Measurements from ENCODE around the gene SPECC1L. TPM values are rescaled to one million over a fixed set of nuclear protein-coding genes. Genes with fewer than 3 reads are reported as not detected.

The SPECC1L gene
- total RNA-seq, 2 donors from 2014 or later = 59.4 to 61.8 TPM

DNA sequence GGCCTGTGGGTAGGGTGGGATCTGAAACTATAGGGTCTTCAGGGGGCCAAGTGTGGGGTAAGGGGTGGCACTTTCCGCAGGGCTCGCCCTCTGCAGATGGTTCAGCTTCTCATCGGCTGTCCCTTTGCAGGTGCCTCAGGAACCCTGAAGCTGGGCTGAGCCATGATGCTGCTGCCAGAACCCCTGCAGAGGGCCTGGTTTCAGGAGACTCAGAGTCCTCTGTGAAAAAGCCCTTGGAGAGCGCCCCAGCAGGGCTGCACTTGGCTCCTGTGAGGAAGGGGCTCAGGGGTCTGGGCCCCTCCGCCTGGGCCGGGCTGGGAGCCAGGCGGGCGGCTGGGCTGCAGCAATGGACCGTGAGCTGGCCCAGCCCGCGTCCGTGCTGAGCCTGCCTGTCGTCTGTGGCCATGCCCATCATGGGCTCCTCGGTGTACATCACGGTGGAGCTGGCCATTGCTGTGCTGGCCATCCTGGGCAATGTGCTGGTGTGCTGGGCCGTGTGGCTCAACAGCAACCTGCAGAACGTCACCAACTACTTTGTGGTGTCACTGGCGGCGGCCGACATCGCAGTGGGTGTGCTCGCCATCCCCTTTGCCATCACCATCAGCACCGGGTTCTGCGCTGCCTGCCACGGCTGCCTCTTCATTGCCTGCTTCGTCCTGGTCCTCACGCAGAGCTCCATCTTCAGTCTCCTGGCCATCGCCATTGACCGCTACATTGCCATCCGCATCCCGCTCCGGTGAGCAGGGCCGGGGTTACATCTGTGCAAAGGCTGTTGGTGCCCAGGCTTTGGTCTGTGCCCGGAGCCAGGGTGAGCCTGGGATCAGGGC lies 162.6 kb downstream of the SPECC1L start:
- peaks cover 97% of the 10 kb centered on the region for H3K4me1 Mint-ChIP-seq (ENCODE audit: low read depth)
- DNase-seq (no peak), ATAC-seq (replicated peaks in 1 of 2) (no peak)
- peak overlapping the region; percentile 80 to 88 for H3K4me3 Mint-ChIP-seq
- H3K9me3 Mint-ChIP-seq = no peaks in the 10 kb centered on the region
- H3K27me3 Mint-ChIP-seq (ENCODE audit: low read depth) = no peaks in the 10 kb centered on the region
- peaks cover 5 to 11% of the 10 kb centered on the region in 2 donors for H3K36me3 Mint-ChIP-seq (ENCODE audit: insufficient read depth in 2 of 2)
- peak overlapping the region; percentile 38 for H3K27ac Mint-ChIP-seq

DNA sequence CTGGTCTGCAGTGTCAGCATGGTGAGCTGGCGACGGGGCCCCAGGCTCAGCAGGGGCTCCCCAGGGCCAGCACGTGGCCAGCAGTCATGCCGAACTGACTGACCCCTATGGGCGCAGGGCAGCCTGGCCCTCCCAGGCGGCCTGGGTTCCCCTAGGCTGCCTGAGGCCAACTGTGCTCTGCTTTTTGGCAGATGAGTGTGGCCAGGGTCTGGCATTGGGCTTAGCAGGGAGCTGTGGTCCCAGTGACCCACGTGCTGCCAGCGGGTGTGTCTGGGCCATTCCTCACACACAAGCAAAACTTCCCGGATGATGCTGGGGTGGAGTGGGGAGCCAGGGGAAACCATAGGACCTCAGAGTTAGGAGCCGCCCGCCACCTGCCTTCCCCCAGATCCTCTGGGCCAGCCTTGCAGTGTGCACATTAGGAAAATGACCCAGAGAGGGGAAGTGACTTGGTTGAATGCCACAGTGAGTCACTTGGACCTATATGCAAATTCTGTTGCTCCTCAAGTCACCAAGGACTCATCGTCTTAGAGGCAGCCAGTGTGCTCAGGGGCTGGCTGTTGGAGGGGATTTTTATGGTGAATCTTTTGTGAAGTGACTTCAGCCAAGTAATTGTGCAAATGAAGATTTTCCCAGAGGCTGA lies 163.3 kb downstream of the SPECC1L start:
- H3K4me3 Mint-ChIP-seq = peak overlapping the region; percentile 80 to 88
- peaks cover 91% of the 10 kb centered on the region for H3K4me1 Mint-ChIP-seq (ENCODE audit: low read depth)
- H3K36me3 Mint-ChIP-seq (ENCODE audit: insufficient read depth in 2 of 2) = peaks cover 1 to 11% of the 10 kb centered on the region in 2 donors
- DNase-seq (no peak), ATAC-seq (replicated peaks in 1 of 2) (peak; percentile 80 to 82)
- no peaks in the 10 kb centered on the region for H3K9me3 Mint-ChIP-seq
- H3K27me3 Mint-ChIP-seq (ENCODE audit: low read depth) = no peaks in the 10 kb centered on the region
- peak overlapping the region; percentile 94 for H3K27ac Mint-ChIP-seq

DNA sequence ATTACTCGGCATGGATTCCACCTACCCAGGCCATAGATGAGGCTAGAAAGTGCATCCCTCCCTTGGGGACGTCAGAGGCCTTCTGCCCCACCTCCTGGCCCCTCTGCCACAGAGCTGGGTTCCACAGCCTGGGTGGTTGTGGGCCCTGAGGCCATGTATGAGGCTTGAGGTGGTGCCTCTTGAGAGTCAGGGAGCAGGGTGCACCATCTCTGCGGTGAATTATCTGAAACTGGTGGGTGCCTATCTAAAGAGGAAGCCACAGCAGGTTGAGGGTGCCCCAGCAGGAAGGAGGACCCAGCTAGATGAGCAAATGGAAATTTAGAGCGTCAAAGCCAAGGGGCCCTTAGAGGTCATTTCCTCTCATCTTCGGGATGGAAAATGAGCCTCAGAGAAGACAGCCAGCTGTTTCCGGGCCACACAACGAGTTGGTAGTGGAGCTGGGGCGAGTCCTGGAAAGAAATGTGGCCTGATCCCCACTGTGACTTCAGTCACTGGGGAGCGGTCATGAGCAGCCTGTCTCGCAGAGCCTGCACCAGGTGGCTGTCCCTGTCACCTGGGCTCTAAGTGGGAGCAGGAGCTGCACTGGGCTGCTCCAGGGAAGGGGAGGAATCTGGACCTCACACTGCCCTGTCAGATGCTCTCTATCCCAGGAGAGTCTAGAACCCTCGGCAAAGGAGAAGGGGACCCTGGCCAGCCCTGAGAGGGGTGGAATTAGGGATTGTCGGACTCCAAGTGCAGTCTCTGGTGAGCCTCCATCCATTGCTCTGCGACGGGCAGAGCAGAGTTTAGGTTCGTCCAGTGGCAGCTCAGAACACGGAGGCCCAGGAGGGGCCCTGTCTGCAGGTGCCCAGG lies 164.1 kb downstream of the SPECC1L start:
- Mint-ChIP-seq H3K4me1 (ENCODE audit: low read depth) (peaks cover 89% of the 10 kb centered on the region), H3K27me3 (ENCODE audit: low read depth) (no peaks in the 10 kb centered on the region), H3K27ac (peak overlapping the region; percentile 94), H3K36me3 (ENCODE audit: insufficient read depth in 2 of 2) (peaks cover 1 to 11% of the 10 kb centered on the region in 2 donors), H3K4me3 (peak overlapping the region; percentile 80 to 88), H3K9me3 (no peaks in the 10 kb centered on the region)
- ATAC-seq (replicated peaks in 1 of 2) (peak; percentile 81 to 84), DNase-seq (peak; percentile 81 to 82)

DNA sequence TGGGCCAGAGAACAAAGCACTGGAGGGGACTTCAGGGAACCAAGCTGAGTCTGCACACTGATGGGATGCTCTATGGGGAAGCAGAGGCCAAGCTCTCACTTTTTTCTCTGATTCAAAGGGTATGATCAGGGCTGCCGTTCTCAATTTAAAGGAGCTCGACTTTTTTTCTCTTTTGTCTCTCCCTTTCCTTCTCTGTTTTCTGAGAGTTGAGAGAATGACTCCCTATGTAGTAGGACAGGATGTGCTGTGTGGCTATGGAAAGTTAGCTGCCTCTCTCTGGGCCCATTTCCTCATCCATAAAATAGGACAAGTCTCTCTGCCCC lies 164.7 kb downstream of the SPECC1L start:
- DNase-seq (no peak), ATAC-seq (replicated peaks in 1 of 2) (no peak)
- Mint-ChIP-seq H3K27me3 (ENCODE audit: low read depth) (no peaks in the 10 kb centered on the region), H3K4me3 (peak overlapping the region; percentile 80 to 88), H3K4me1 (ENCODE audit: low read depth) (peaks cover 83% of the 10 kb centered on the region), H3K36me3 (ENCODE audit: insufficient read depth in 2 of 2) (peaks cover 1 to 11% of the 10 kb centered on the region in 2 donors), H3K27ac (peak overlapping the region; percentile 94), H3K9me3 (no peaks in the 10 kb centered on the region)

DNA sequence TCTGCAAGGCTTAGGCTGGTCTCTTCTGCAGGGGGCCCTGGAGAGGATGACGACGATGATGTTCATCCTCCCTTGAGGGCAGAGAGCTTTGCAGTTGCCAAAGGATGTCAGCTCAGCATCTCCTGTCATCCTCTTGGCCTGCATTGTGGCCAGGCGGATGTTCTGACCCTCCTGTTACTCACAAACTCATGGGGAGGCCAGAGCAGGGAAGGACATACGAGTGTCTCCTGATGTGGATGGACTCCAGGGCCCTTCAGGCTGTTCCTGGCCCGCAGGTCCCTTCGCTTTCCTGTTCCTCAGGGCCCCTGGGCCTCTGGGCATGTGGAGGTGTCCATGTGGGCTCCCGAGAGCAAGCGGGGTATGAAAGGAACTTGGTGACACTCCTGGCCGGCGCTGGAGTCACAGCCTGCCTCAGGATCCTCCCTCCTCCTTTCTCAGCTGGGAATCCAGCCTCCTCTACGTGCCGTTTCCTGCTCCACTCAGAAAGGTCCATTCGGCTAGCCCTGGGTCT lies 165.3 kb downstream of the SPECC1L start:
- peak overlapping the region; percentile 94 for H3K27ac Mint-ChIP-seq
- ATAC-seq (replicated peaks in 1 of 2) (no peak), DNase-seq (no peak)
- H3K4me3 Mint-ChIP-seq = peak overlapping the region; percentile 48 to 88
- H3K36me3 Mint-ChIP-seq (ENCODE audit: insufficient read depth in 2 of 2) = peaks cover 1 to 12% of the 10 kb centered on the region in 2 donors
- no peaks in the 10 kb centered on the region for H3K9me3 Mint-ChIP-seq
- H3K27me3 Mint-ChIP-seq (ENCODE audit: low read depth) = no peaks in the 10 kb centered on the region
- H3K4me1 Mint-ChIP-seq (ENCODE audit: low read depth) = peaks cover 83% of the 10 kb centered on the region

DNA sequence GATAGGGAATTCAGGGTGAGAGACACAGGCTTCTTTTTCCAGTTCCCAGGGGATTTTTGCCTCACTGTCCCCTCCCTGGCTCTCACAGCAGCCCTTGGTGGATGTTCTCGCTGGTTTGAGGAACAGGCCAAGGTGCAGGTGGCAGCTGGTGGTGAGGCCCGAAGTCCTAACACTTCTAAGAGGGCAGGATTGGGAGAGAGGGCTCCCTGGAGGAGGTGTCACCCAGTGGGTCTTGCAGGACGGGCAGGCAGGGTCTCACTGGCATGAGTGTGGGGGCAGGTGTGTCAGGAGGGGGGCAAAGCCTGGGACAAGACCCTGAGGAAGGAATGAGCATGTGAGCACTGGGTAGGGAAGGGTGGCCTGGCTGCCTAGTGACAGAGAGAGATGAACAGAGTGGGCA lies 165.9 kb downstream of the SPECC1L start:
- H3K4me1 Mint-ChIP-seq (ENCODE audit: low read depth) = peaks cover 83% of the 10 kb centered on the region
- H3K27ac Mint-ChIP-seq = peak overlapping the region; percentile 94
- no peak for ATAC-seq (replicated peaks in 1 of 2)
- DNase-seq = no peak
- H3K27me3 Mint-ChIP-seq (ENCODE audit: low read depth) = no peaks in the 10 kb centered on the region
- H3K36me3 Mint-ChIP-seq (ENCODE audit: insufficient read depth in 2 of 2) = peaks cover 1 to 13% of the 10 kb centered on the region in 2 donors
- peak overlapping the region in 1 of 2 donors; percentile 15 for H3K4me3 Mint-ChIP-seq
- no peaks in the 10 kb centered on the region for H3K9me3 Mint-ChIP-seq

DNA sequence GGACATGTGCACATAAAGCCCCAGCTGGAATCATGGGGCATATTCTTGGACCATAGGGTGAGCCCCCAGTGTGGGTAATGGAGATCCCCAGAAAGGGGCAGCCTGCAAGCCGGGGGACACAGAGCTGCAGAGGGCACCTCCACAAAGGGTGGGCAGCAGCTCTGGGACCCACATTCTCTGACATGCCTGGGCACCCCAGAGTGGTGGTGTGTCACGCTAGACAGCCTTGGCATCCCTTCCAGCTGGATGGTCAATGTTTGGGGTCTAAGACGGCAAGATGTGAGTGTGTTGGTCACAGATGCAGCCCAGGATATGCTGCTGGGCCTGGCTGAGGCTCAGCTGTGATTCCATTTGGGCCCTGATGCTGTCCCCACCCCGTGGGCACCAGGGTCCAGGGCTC lies 166.5 kb downstream of the SPECC1L start:
- Mint-ChIP-seq H3K9me3 (no peaks in the 10 kb centered on the region), H3K4me3 (no peak overlapping the region), H3K4me1 (ENCODE audit: low read depth) (peaks cover 78% of the 10 kb centered on the region), H3K36me3 (ENCODE audit: insufficient read depth in 2 of 2) (peaks cover 1 to 13% of the 10 kb centered on the region in 2 donors), H3K27me3 (ENCODE audit: low read depth) (no peaks in the 10 kb centered on the region), H3K27ac (peak overlapping the region; percentile 68)
- ATAC-seq (replicated peaks in 1 of 2) (no peak), DNase-seq (no peak)

DNA sequence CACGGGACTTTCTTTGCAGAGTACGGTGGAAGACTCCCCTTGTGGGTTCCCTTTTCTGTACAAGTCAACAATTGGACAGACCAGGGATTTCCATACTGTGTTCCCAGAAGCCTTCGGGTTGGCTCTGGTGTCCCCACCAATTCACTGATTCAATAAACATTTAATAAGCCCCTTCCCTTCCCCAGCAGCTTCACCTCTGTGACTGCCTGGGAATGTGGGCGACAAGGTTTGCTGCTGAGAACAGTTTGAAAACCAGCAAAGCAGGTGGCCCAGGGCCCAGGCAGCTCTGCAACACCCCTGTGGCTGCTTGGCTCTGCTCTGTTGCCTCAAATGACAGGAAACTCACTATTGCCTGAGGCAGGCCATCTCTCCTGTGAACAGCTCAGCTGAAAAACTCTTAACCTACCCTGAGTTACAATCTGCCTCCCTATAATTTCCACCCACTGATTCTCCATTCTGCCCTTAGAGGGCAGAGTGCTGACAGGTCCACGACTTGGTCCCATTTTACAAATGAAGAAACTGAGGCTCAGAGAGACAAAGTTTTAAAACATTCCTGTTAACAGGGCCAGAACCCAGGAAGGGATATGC lies 167.2 kb downstream of the SPECC1L start:
- DNase-seq (no peak), ATAC-seq (replicated peaks in 1 of 2) (no peak)
- Mint-ChIP-seq H3K36me3 (ENCODE audit: insufficient read depth in 2 of 2) (peaks cover 1 to 13% of the 10 kb centered on the region in 2 donors), H3K27ac (peak overlapping the region; percentile 68), H3K27me3 (ENCODE audit: low read depth) (no peaks in the 10 kb centered on the region), H3K4me3 (peak overlapping the region in 1 of 2 donors; percentile 13), H3K4me1 (ENCODE audit: low read depth) (peaks cover 75% of the 10 kb centered on the region), H3K9me3 (no peaks in the 10 kb centered on the region)

DNA sequence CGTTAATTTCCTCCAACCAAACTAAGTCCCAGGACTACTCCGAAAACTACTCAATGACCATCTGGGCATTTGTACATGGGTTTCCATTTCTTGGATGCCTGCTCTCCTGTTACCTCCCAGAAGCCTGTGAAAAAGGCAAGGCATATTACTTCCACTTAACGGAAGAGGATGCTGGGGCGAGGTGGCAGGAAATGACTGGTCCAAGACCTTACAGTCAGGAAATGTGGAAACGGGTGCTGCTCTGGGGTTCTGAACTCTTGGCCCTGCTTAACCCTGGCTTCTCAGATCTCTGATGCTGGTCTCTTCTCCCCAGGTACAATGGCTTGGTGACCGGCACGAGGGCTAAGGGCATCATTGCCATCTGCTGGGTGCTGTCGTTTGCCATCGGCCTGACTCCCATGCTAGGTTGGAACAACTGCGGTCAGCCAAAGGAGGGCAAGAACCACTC lies 169.7 kb downstream of the SPECC1L start:
- DNase-seq = no peak
- Mint-ChIP-seq H3K27me3 (ENCODE audit: low read depth) (no peaks in the 10 kb centered on the region), H3K4me3 (no peak overlapping the region), H3K9me3 (no peaks in the 10 kb centered on the region), H3K4me1 (ENCODE audit: low read depth) (peaks cover 74% of the 10 kb centered on the region), H3K36me3 (ENCODE audit: insufficient read depth in 2 of 2) (peaks cover 0 to 6% of the 10 kb centered on the region in 2 donors), H3K27ac (peak overlapping the region; percentile 45)
- ATAC-seq (replicated peaks in 1 of 2) = no peak

DNA sequence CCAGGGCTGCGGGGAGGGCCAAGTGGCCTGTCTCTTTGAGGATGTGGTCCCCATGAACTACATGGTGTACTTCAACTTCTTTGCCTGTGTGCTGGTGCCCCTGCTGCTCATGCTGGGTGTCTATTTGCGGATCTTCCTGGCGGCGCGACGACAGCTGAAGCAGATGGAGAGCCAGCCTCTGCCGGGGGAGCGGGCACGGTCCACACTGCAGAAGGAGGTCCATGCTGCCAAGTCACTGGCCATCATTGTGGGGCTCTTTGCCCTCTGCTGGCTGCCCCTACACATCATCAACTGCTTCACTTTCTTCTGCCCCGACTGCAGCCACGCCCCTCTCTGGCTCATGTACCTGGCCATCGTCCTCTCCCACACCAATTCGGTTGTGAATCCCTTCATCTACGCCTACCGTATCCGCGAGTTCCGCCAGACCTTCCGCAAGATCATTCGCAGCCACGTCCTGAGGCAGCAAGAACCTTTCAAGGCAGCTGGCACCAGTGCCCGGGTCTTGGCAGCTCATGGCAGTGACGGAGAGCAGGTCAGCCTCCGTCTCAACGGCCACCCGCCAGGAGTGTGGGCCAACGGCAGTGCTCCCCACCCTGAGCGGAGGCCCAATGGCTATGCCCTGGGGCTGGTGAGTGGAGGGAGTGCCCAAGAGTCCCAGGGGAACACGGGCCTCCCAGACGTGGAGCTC lies 170.2 kb downstream of the SPECC1L start:
- peaks cover 74% of the 10 kb centered on the region for H3K4me1 Mint-ChIP-seq (ENCODE audit: low read depth)
- peak overlapping the region; percentile 45 for H3K27ac Mint-ChIP-seq
- H3K9me3 Mint-ChIP-seq = no peaks in the 10 kb centered on the region
- DNase-seq = no peak
- H3K36me3 Mint-ChIP-seq (ENCODE audit: insufficient read depth in 2 of 2) = peaks cover 0 to 2% of the 10 kb centered on the region in 2 donors
- H3K4me3 Mint-ChIP-seq = no peak overlapping the region
- H3K27me3 Mint-ChIP-seq (ENCODE audit: low read depth) = no peaks in the 10 kb centered on the region
- no peak for ATAC-seq (replicated peaks in 1 of 2)

DNA sequence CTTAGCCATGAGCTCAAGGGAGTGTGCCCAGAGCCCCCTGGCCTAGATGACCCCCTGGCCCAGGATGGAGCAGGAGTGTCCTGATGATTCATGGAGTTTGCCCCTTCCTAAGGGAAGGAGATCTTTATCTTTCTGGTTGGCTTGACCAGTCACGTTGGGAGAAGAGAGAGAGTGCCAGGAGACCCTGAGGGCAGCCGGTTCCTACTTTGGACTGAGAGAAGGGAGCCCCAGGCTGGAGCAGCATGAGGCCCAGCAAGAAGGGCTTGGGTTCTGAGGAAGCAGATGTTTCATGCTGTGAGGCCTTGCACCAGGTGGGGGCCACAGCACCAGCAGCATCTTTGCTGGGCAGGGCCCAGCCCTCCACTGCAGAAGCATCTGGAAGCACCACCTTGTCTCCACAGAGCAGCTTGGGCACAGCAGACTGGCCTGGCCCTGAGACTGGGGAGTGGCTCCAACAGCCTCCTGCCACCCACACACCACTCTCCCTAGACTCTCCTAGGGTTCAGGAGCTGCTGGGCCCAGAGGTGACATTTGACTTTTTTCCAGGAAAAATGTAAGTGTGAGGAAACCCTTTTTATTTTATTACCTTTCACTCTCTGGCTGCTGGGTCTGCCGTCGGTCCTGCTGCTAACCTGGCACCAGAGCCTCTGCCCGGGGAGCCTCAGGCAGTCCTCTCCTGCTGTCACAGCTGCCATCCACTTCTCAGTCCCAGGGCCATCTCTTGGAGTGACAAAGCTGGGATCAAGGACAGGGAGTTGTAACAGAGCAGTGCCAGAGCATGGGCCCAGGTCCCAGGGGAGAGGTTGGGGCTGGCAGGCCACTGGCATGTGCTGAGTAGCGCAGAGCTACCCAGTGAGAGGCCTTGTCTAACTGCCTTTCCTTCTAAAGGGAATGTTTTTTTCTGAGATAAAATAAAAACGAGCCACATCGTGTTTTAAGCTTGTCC lies 171.0 kb downstream of the SPECC1L start:
- no peak overlapping the region for H3K4me3 Mint-ChIP-seq
- no peak for DNase-seq
- H3K27me3 Mint-ChIP-seq (ENCODE audit: low read depth) = no peaks in the 10 kb centered on the region
- H3K27ac Mint-ChIP-seq = no peak overlapping the region
- H3K36me3 Mint-ChIP-seq (ENCODE audit: insufficient read depth in 2 of 2) = peaks cover 0 to 2% of the 10 kb centered on the region in 2 donors
- H3K4me1 Mint-ChIP-seq (ENCODE audit: low read depth) = peaks cover 73% of the 10 kb centered on the region
- no peak for ATAC-seq (replicated peaks in 1 of 2)
- H3K9me3 Mint-ChIP-seq = no peaks in the 10 kb centered on the region

Measured in activated T-cell treated with anti-CD3 and anti-CD28 coated beads, Interleukin-2, amount 50 U/mL, for 72 hours (primary cell).